Measurements from ENCODE around the gene SLC25A45.
A peak's percentile ranks its signal among the peaks of the same experiment; 100 is the strongest.

SLC25A45 gene

GRCh38 chr11:65420979-65421793 is 38.7 kb upstream of the SLC25A45 start:
- H3K4me1 ChIP-seq (ENCODE audit: control insufficient read depth in 2 of 2, insufficient read depth in 2 of 2, low read length in 2 of 2), result peaks cover 54 to 57% of the 10 kb centered on the region in 2 donors
- H3K27me3 ChIP-seq (ENCODE audit: control insufficient read depth in 2 of 2, insufficient read depth in 2 of 2, low read length in 2 of 2), result no peaks in the 10 kb centered on the region
- peak overlapping the region; percentile 96 to 100 for H3K9ac ChIP-seq (ENCODE audit: low read depth in 1 of 2, low read length in 2 of 2)
- peaks cover 10 to 21% of the 10 kb centered on the region in 2 donors for H3K36me3 ChIP-seq (ENCODE audit: control insufficient read depth in 2 of 2, insufficient read depth in 2 of 2, low read length in 2 of 2)
- H3K27ac ChIP-seq (ENCODE audit: low read depth in 2 of 2, low read length in 2 of 2), result peak overlapping the region; percentile 100
- peak overlapping the region; percentile 73 to 96 for H3K4me3 ChIP-seq (ENCODE audit: low read length in 2 of 2)
- no peaks in the 10 kb centered on the region for H3K9me3 ChIP-seq (ENCODE audit: control insufficient read depth in 2 of 2, low read length in 2 of 2)

GRCh38 chr11:65420506-65420905 is 38.1 kb upstream of the SLC25A45 start:
- Histone ChIP-seq H3K9me3 (ENCODE audit: control insufficient read depth in 2 of 2, low read length in 2 of 2) (no peaks in the 10 kb centered on the region), H3K4me1 (ENCODE audit: control insufficient read depth in 2 of 2, insufficient read depth in 2 of 2, low read length in 2 of 2) (peaks cover 60% of the 10 kb centered on the region in 2 donors), H3K4me3 (ENCODE audit: low read length in 2 of 2) (peak overlapping the region; percentile 73 to 96), H3K9ac (ENCODE audit: low read depth in 1 of 2, low read length in 2 of 2) (peak overlapping the region; percentile 96 to 100), H3K27me3 (ENCODE audit: control insufficient read depth in 2 of 2, insufficient read depth in 2 of 2, low read length in 2 of 2) (no peaks in the 10 kb centered on the region), H3K27ac (ENCODE audit: low read depth in 2 of 2, low read length in 2 of 2) (peak overlapping the region; percentile 100), H3K36me3 (ENCODE audit: control insufficient read depth in 2 of 2, insufficient read depth in 2 of 2, low read length in 2 of 2) (peaks cover 9 to 16% of the 10 kb centered on the region in 2 donors)

- peak overlapping the region; percentile 96 to 100 for H3K9ac ChIP-seq (ENCODE audit: low read depth in 1 of 2, low read length in 2 of 2)
- peaks cover 60% of the 10 kb centered on the region in 2 donors for H3K4me1 ChIP-seq (ENCODE audit: control insufficient read depth in 2 of 2, insufficient read depth in 2 of 2, low read length in 2 of 2)
- no peaks in the 10 kb centered on the region for H3K27me3 ChIP-seq (ENCODE audit: control insufficient read depth in 2 of 2, insufficient read depth in 2 of 2, low read length in 2 of 2)
- peak overlapping the region; percentile 73 to 96 for H3K4me3 ChIP-seq (ENCODE audit: low read length in 2 of 2)
- H3K9me3 ChIP-seq (ENCODE audit: control insufficient read depth in 2 of 2, low read length in 2 of 2), result no peaks in the 10 kb centered on the region
- peaks cover 9 to 11% of the 10 kb centered on the region in 2 donors for H3K36me3 ChIP-seq (ENCODE audit: control insufficient read depth in 2 of 2, insufficient read depth in 2 of 2, low read length in 2 of 2)
- H3K27ac ChIP-seq (ENCODE audit: low read depth in 2 of 2, low read length in 2 of 2), result peak overlapping the region; percentile 100
These were observed 37.5 kb upstream of the SLC25A45 start for GRCh38 chr11:65419772-65420481.

GRCh38 chr11:65419460-65419771 is 37.0 kb upstream of the SLC25A45 start:
- H3K27me3 ChIP-seq (ENCODE audit: control insufficient read depth in 2 of 2, insufficient read depth in 2 of 2, low read length in 2 of 2), result no peaks in the 10 kb centered on the region
- peaks cover 7 to 9% of the 10 kb centered on the region in 2 donors for H3K36me3 ChIP-seq (ENCODE audit: control insufficient read depth in 2 of 2, insufficient read depth in 2 of 2, low read length in 2 of 2)
- H3K9me3 ChIP-seq (ENCODE audit: control insufficient read depth in 2 of 2, low read length in 2 of 2), result no peaks in the 10 kb centered on the region
- peaks cover 60% of the 10 kb centered on the region in 2 donors for H3K4me1 ChIP-seq (ENCODE audit: control insufficient read depth in 2 of 2, insufficient read depth in 2 of 2, low read length in 2 of 2)
- peak overlapping the region; percentile 63 to 96 for H3K4me3 ChIP-seq (ENCODE audit: low read length in 2 of 2)
- peak overlapping the region; percentile 100 for H3K27ac ChIP-seq (ENCODE audit: low read depth in 2 of 2, low read length in 2 of 2)
- peak overlapping the region; percentile 96 to 100 for H3K9ac ChIP-seq (ENCODE audit: low read depth in 1 of 2, low read length in 2 of 2)

GRCh38 chr11:65418681-65419459 is 36.4 kb upstream of the SLC25A45 start:
- H3K4me3 ChIP-seq (ENCODE audit: low read length in 2 of 2), result peak overlapping the region; percentile 63 to 96
- H3K9ac ChIP-seq (ENCODE audit: low read depth in 1 of 2, low read length in 2 of 2), result peak overlapping the region; percentile 96 to 100
- H3K9me3 ChIP-seq (ENCODE audit: control insufficient read depth in 2 of 2, low read length in 2 of 2), result no peaks in the 10 kb centered on the region
- H3K27ac ChIP-seq (ENCODE audit: low read depth in 2 of 2, low read length in 2 of 2), result peak overlapping the region; percentile 100
- H3K4me1 ChIP-seq (ENCODE audit: control insufficient read depth in 2 of 2, insufficient read depth in 2 of 2, low read length in 2 of 2), result peaks cover 60% of the 10 kb centered on the region in 2 donors
- H3K36me3 ChIP-seq (ENCODE audit: control insufficient read depth in 2 of 2, insufficient read depth in 2 of 2, low read length in 2 of 2), result peaks cover 1 to 6% of the 10 kb centered on the region in 2 donors
- H3K27me3 ChIP-seq (ENCODE audit: control insufficient read depth in 2 of 2, insufficient read depth in 2 of 2, low read length in 2 of 2), result no peaks in the 10 kb centered on the region

- Histone ChIP-seq H3K27ac (ENCODE audit: low read depth in 2 of 2, low read length in 2 of 2) (peak overlapping the region; percentile 100), H3K4me3 (ENCODE audit: low read length in 2 of 2) (peak overlapping the region; percentile 63 to 96), H3K36me3 (ENCODE audit: control insufficient read depth in 2 of 2, insufficient read depth in 2 of 2, low read length in 2 of 2) (peaks cover 0 to 5% of the 10 kb centered on the region in 2 donors), H3K9ac (ENCODE audit: low read depth in 1 of 2, low read length in 2 of 2) (peak overlapping the region; percentile 96 to 100), H3K4me1 (ENCODE audit: control insufficient read depth in 2 of 2, insufficient read depth in 2 of 2, low read length in 2 of 2) (peaks cover 60% of the 10 kb centered on the region in 2 donors), H3K27me3 (ENCODE audit: control insufficient read depth in 2 of 2, insufficient read depth in 2 of 2, low read length in 2 of 2) (no peaks in the 10 kb centered on the region), H3K9me3 (ENCODE audit: control insufficient read depth in 2 of 2, low read length in 2 of 2) (no peaks in the 10 kb centered on the region)
These were observed 35.9 kb upstream of the SLC25A45 start for GRCh38 chr11:65418431-65418680.

- H3K27me3 ChIP-seq (ENCODE audit: control insufficient read depth in 2 of 2, insufficient read depth in 2 of 2, low read length in 2 of 2), result no peaks in the 10 kb centered on the region
- H3K4me3 ChIP-seq (ENCODE audit: low read length in 2 of 2), result peak overlapping the region; percentile 63 to 96
- peaks cover 60% of the 10 kb centered on the region in 2 donors for H3K4me1 ChIP-seq (ENCODE audit: control insufficient read depth in 2 of 2, insufficient read depth in 2 of 2, low read length in 2 of 2)
- H3K27ac ChIP-seq (ENCODE audit: low read depth in 2 of 2, low read length in 2 of 2), result peak overlapping the region; percentile 100
- H3K9me3 ChIP-seq (ENCODE audit: control insufficient read depth in 2 of 2, low read length in 2 of 2), result no peaks in the 10 kb centered on the region
- peaks cover 0 to 5% of the 10 kb centered on the region in 2 donors for H3K36me3 ChIP-seq (ENCODE audit: control insufficient read depth in 2 of 2, insufficient read depth in 2 of 2, low read length in 2 of 2)
- peak overlapping the region; percentile 96 to 100 for H3K9ac ChIP-seq (ENCODE audit: low read depth in 1 of 2, low read length in 2 of 2)
These were observed 35.4 kb upstream of the SLC25A45 start for GRCh38 chr11:65417702-65418430.

- Histone ChIP-seq H3K27me3 (ENCODE audit: control insufficient read depth in 2 of 2, insufficient read depth in 2 of 2, low read length in 2 of 2) (no peaks in the 10 kb centered on the region), H3K36me3 (ENCODE audit: control insufficient read depth in 2 of 2, insufficient read depth in 2 of 2, low read length in 2 of 2) (peaks cover 0 to 10% of the 10 kb centered on the region in 2 donors), H3K9me3 (ENCODE audit: control insufficient read depth in 2 of 2, low read length in 2 of 2) (no peaks in the 10 kb centered on the region), H3K27ac (ENCODE audit: low read depth in 2 of 2, low read length in 2 of 2) (peak overlapping the region; percentile 100), H3K4me3 (ENCODE audit: low read length in 2 of 2) (peak overlapping the region; percentile 18 to 63), H3K4me1 (ENCODE audit: control insufficient read depth in 2 of 2, insufficient read depth in 2 of 2, low read length in 2 of 2) (peaks cover 56 to 60% of the 10 kb centered on the region in 2 donors), H3K9ac (ENCODE audit: low read depth in 1 of 2, low read length in 2 of 2) (peak overlapping the region; percentile 96 to 100)
These were observed 34.6 kb upstream of the SLC25A45 start for GRCh38 chr11:65416841-65417701.

GRCh38 chr11:65416341-65416824 is 33.9 kb upstream of the SLC25A45 start:
- Histone ChIP-seq H3K27me3 (ENCODE audit: control insufficient read depth in 2 of 2, insufficient read depth in 2 of 2, low read length in 2 of 2) (no peaks in the 10 kb centered on the region), H3K4me3 (ENCODE audit: low read length in 2 of 2) (peak overlapping the region; percentile 18 to 63), H3K4me1 (ENCODE audit: control insufficient read depth in 2 of 2, insufficient read depth in 2 of 2, low read length in 2 of 2) (peaks cover 54 to 55% of the 10 kb centered on the region in 2 donors), H3K9me3 (ENCODE audit: control insufficient read depth in 2 of 2, low read length in 2 of 2) (no peaks in the 10 kb centered on the region), H3K9ac (ENCODE audit: low read depth in 1 of 2, low read length in 2 of 2) (peak overlapping the region; percentile 96 to 100), H3K27ac (ENCODE audit: low read depth in 2 of 2, low read length in 2 of 2) (peak overlapping the region; percentile 100), H3K36me3 (ENCODE audit: control insufficient read depth in 2 of 2, insufficient read depth in 2 of 2, low read length in 2 of 2) (peaks cover 3 to 17% of the 10 kb centered on the region in 2 donors)
